SK-N-SH (cell line): ENCODE results near the gene CD99L2.

ENCODE experiments used
- EP300 ChIP-seq, 2 experiments: IDR thresholded peaks; 2 replicates each; pipeline versions ENCODE4 v1.4.0 to v1.6.1; 2012; ENCODE audit warnings: borderline replicate concordance in 1 of 2, low read depth in 1 of 2, low read length in 1 of 2
- GATA2 ChIP-seq: sonication (generic); formaldehyde crosslinking; IDR thresholded peaks from 2 replicates; pipeline ENCODE4 v1.5.0; 2020; ENCODE audit warnings: mild to moderate bottlenecking, missing genetic modification reagents
- IRF3 ChIP-seq: fragments of 150-350 bp; IDR thresholded peaks from 2 replicates; pipeline ENCODE4 v1.6.1; 2016; ENCODE audit warnings: mild to moderate bottlenecking, low read depth, low read length
- NFIC ChIP-seq: IDR thresholded peaks from 2 replicates; pipeline ENCODE4 v1.4.0; 2012; ENCODE audit warnings: borderline replicate concordance
- PBX3 ChIP-seq: IDR thresholded peaks from 2 replicates; pipeline ENCODE4; 2012
- POLR2AphosphoS5 ChIP-seq: IDR thresholded peaks from 2 replicates; pipeline ENCODE4 v1.6.1; 2012; ENCODE audit warnings: low read depth, low read length
- RAD21 ChIP-seq: IDR thresholded peaks from 2 replicates; pipeline ENCODE4 v1.6.1; 2012; ENCODE audit warnings: mild to moderate bottlenecking, low read length
- SIN3A ChIP-seq: IDR thresholded peaks from 2 replicates; pipeline ENCODE4 v1.6.1; 2012; ENCODE audit warnings: low read depth, mild to moderate bottlenecking, low read length, moderate library complexity, borderline replicate concordance
- TAF1 ChIP-seq: IDR thresholded peaks from 2 replicates; pipeline ENCODE4 v1.6.1; 2012; ENCODE audit warnings: low read depth, mild to moderate bottlenecking, low read length, moderate library complexity, borderline replicate concordance
- USF2 ChIP-seq: fragments of 150-350 bp; IDR thresholded peaks from 2 replicates; pipeline ENCODE4 v1.6.1; 2017; ENCODE audit warnings: antibody characterized with exemption, low read length, low read depth, borderline replicate concordance
- YY1 ChIP-seq: IDR thresholded peaks from 2 replicates; pipeline ENCODE4 v1.4.0; 2012; ENCODE audit warnings: low read depth, mild to moderate bottlenecking
- TF ChIP-seq, protein P1 (sequence below): fragments of 200-600 bp; sonication (generic); IDR thresholded peaks from 2 replicates; pipeline ENCODE4 v1.6.1; 2017; ENCODE audit warnings: antibody characterized with exemption, mild to moderate bottlenecking, moderate library complexity

GRCh38 chrX:150763810-150764209 is 134.7 kb downstream of the CD99L2 start:
- TF ChIP-seq, protein P1, sequence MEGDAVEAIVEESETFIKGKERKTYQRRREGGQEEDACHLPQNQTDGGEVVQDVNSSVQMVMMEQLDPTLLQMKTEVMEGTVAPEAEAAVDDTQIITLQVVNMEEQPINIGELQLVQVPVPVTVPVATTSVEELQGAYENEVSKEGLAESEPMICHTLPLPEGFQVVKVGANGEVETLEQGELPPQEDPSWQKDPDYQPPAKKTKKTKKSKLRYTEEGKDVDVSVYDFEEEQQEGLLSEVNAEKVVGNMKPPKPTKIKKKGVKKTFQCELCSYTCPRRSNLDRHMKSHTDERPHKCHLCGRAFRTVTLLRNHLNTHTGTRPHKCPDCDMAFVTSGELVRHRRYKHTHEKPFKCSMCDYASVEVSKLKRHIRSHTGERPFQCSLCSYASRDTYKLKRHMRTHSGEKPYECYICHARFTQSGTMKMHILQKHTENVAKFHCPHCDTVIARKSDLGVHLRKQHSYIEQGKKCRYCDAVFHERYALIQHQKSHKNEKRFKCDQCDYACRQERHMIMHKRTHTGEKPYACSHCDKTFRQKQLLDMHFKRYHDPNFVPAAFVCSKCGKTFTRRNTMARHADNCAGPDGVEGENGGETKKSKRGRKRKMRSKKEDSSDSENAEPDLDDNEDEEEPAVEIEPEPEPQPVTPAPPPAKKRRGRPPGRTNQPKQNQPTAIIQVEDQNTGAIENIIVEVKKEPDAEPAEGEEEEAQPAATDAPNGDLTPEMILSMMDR: no peak
- TF ChIP-seq YY1 (no peak), USF2 (no peak), POLR2AphosphoS5 (no peak), SIN3A (no peak), EP300 (IDR thresholded peaks at IDR 0.05; ENCODE audit: borderline replicate concordance in 1 of 2, low read depth in 1 of 2, low read length in 1 of 2) (no peak), PBX3 (no peak), IRF3 (no peak), RAD21 (no peak), NFIC (no peak), TAF1 (no peak), GATA2 (CRISPR knock-in tag) (no peak)
